Fibroblast of skin of back (primary cell): ENCODE measurements around the gene KTN1. TPM values are rescaled to one million over a fixed set of nuclear protein-coding genes. Genes with fewer than 3 reads are reported as not detected.
A peak's percentile ranks its signal among the peaks of the same experiment; 100 is the strongest.

ENCODE experiments used
- DNase-seq: peaks from one replicate; pipeline ENCODE4 v3.0.0-alpha.2; 2013
- polyA plus RNA-seq, 2 experiments: library from polyadenylated mRNA; unstranded; fragments of 120-200 nt; gene quantifications; one replicate each; pipeline ENCODE4 v1.2.1, GENCODE V29; 2013; ENCODE audit not compliant: insufficient read length in 2 of 2

KTN1 gene, protein sequence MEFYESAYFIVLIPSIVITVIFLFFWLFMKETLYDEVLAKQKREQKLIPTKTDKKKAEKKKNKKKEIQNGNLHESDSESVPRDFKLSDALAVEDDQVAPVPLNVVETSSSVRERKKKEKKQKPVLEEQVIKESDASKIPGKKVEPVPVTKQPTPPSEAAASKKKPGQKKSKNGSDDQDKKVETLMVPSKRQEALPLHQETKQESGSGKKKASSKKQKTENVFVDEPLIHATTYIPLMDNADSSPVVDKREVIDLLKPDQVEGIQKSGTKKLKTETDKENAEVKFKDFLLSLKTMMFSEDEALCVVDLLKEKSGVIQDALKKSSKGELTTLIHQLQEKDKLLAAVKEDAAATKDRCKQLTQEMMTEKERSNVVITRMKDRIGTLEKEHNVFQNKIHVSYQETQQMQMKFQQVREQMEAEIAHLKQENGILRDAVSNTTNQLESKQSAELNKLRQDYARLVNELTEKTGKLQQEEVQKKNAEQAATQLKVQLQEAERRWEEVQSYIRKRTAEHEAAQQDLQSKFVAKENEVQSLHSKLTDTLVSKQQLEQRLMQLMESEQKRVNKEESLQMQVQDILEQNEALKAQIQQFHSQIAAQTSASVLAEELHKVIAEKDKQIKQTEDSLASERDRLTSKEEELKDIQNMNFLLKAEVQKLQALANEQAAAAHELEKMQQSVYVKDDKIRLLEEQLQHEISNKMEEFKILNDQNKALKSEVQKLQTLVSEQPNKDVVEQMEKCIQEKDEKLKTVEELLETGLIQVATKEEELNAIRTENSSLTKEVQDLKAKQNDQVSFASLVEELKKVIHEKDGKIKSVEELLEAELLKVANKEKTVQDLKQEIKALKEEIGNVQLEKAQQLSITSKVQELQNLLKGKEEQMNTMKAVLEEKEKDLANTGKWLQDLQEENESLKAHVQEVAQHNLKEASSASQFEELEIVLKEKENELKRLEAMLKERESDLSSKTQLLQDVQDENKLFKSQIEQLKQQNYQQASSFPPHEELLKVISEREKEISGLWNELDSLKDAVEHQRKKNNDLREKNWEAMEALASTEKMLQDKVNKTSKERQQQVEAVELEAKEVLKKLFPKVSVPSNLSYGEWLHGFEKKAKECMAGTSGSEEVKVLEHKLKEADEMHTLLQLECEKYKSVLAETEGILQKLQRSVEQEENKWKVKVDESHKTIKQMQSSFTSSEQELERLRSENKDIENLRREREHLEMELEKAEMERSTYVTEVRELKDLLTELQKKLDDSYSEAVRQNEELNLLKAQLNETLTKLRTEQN (N-terminal part only)
- 138 TPM for polyA plus RNA-seq (2013, experiment 1 of 2; ENCODE audit: insufficient read length)
- polyA plus RNA-seq (2013, experiment 2 of 2; ENCODE audit: insufficient read length) = 135 TPM

DNA sequence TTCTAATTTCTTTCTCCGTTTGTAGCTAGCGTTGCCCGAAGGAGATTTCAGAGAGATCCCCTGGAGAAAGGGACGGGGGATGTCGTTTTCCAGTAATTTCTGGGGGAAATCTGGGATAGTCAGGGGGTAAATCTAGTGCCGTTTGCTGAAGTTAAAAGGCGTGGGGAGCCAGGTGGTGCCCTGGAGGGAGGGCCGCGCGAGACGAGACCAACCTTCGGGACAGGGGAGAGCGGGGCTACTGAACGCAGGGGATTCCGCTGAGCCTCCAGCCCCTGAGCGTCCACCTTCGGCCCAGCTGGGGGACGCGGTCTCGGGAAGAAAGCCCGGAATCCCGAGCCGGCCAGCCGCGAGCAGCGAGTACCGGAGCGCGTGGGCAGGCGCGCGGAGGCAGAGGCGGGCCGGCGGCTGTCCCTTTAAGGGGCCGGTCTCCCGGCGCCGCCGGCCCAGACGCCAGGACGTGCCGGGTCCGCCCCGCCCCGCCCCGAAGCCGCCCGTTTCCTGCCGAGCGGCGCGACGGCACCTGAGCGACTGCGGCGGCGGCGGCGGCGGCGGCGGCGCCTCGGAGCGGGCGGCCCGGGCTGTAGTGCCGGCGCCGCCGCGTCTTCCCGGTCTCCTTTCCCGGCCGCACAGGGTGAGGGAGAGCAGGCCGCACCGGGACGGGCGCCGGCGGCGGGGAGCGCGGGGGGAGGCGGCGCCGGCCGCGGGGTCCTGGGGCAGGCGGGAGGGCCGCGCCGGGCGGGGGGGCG lies at the start of gene KTN1:
KTN1 (plus strand) TSS at position 484 of the 746 bp plus-strand sequence. CDS start 31,842 bp downstream, outside the sequence.
- peak; percentile 85 for DNase-seq

DNA sequence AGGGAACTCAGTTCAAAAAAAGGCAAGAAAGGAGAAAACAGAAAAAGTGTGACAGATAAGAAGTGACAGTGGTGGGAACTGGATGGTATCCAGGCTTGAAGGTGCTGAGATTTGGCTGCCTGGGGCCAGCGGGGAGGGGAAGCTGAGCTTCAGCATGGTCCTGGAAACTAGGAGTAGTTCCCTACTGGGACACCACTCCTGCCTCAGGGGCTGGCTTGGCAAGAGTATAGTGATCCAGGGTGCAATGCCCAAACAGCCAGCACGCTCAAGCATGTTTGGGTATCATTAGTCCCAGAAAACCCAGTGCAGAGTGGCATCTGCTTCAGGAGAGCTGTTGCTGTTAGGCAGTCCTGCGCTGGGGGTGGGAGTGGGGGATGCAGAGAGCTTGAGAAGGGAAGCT lies 49.5 kb upstream of the KTN1 start:
- DNase-seq = no peak

DNA sequence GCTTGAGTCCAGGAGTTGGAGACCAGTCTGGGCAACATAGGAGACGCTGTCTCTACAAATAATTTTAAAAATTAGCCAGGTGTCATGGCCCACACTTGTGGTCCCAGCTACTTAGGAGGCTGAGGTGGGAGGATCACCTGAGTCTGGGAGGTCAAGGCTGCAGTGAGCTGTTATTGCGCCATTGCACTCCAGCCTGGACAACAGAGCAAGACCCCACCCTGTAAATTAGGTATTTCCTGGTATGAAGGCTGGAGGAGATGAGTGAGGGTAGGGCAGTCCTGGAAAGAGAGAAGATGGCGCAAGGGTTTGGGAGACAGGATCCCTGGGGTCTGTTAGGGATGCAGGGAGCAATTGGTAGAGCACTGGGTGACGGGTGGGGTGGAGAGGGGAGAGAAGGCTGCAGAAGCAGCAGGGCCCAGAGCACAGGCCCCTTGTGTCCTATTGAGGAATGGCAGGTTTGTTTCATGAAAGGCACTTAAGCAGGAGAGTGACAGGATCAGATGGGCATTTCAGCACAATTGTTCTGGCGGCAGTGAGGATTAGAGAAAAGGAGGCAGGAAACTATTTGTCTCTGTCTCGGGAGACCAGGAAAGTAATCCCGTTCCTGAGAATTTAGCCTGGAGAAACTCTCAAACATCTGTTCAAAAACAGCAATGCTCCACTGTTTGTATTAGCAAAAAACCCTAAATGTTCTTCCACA lies 47.2 kb upstream of the KTN1 start:
- no peak for DNase-seq

DNA sequence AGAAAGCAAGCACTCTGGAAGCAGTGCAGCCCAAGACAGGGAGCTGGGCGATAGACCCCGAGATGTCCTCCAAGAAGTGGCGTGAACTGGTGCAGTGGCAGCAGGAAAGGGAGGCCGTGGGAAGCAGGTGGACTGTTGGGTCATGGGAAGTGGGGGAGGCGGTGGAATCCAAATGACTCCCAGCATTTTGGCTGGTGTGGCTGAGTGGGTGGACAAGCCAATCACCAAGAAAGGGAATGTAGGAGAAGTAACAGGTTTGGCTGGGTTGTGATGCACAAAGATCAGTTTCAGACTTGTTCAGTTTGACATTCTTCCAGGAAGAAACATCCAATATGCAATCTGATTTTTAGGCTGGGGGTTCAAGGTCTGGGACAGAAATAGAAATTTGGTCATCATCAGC lies 46.0 kb upstream of the KTN1 start:
- DNase-seq = no peak

DNA sequence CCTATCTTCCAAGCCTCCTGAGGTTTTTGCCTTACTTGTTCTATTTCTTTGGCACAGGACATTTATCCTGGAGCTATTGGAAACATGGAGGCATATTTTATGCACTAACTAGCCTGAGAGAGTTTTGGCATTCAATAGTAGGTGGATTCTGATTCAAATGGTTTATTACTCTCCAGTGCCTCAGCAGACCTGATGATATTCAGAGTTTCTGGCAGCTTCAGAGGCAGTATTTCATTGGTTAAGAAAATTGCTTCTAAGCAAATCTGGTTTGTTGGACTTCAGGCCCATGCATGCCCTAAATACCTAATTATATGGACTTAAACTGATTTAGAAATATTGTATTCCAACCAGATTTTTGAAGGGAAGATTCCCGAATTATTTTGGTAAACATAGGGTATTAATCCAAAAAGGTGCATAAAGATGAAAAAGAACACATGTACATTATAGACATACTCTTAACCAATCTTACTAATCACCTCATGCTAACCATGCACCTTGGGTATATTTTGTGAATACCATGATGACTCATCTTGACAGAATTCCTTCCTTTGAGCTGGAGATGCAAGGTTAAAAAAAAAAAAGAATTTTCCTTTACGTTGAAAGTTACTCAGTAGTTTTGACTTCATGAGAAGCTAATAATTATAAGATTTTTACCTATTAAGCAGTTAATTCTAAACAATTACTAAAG lies 44.3 kb upstream of the KTN1 start:
- DNase-seq = no peak

DNA sequence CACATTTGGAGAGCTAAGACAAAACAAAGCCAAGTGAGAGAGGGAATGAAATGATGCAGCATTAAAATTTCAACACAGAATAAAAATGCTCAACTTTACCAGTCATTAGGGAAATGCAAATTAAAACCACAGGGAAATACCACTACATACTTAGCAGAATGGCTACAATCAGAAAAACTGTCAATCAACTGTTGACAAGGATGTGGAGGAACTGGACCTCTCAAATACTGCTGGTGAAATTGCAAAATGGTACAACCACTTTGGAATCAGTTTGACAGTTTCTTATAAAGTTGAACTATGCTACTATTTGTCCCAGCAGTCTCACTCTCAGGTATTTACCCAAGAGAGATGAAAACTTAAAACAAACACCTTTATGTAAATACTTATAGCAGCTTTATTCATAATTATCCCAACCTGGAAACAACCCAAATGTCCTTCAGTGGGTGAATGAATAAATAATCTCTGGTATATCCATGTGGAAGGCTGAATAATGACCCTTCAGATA lies 43.8 kb upstream of the KTN1 start:
- DNase-seq = no peak

DNA sequence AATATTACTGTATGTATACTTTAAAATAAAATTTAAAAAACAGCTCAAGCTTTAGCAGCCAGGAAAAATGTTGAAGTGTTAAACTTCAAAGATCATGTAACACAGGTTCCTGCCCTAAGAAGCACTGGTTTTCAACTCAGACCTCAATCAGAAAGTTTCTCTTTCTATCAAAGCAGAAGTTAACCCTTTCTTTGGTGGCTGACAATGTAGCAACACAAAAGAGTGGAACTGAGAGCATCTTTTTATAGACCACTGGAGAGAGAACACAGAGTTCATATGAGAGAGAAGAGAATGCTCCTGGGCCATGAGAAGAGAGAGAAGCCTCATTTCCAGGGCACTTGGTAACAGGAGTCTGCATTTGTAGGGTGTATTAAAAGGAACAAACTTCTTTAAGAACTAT lies 42.2 kb upstream of the KTN1 start:
- DNase-seq = no peak

DNA sequence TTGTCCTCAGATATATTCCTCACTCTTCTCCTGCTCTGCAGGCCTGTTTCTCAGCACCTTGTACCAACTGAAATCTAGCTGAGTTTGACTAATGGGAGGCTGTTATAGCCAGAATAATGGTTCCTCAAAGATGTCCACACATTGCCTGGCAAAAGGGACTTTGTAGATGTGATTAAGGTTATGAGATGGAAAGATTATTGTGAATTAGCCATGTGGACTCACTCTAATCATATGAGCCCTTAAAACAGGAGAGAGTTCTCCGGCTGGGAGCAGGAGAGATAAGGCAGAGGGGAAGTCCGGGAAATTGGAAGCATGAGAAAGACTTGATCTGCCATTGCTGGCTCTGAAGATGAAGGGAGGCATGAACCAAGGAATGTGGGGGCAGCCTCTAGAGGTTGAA lies 40.0 kb upstream of the KTN1 start:
- DNase-seq = no peak

DNA sequence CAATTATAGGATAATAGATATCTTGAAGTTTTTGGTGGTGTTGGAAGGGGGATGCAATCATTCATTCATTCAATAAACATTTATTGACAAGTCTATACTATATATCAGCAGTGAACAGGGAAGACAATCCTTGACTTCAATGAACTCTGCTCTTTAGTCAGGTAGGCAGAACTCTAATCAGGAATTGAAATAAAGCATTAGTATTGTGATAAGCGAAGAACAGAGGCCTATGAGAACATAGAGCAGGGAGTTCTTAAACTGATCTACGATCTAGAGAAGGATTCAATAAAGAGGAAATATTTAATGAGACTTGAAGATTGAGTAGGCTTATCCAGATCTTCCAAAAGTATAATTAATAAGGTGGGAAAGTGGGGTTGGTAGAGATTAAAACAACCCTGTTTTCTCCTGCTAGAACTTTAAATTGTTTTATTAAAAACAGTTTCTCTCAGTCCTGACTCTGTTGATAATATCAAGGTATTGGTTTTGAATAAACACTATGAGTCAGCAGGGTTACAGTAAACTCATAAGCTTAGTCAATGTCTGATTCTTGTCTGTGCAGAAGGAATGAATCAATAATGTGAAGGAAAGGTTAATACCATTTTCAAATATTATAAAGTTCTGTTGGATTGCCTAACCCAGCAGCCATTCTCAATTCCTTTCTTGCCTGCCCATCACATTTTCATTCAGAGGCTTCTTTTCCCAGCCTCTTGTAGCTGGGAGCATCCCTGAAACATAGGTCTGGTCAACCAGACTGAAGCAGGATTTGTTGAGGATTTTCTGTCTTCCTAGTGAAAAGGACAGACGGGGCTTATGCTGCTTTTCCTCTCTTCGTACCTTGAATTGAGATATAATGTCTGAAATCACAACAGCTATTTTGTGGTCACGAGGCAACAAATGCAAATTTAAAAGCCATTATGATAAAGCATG lies 38.9 kb upstream of the KTN1 start:
- no peak for DNase-seq

DNA sequence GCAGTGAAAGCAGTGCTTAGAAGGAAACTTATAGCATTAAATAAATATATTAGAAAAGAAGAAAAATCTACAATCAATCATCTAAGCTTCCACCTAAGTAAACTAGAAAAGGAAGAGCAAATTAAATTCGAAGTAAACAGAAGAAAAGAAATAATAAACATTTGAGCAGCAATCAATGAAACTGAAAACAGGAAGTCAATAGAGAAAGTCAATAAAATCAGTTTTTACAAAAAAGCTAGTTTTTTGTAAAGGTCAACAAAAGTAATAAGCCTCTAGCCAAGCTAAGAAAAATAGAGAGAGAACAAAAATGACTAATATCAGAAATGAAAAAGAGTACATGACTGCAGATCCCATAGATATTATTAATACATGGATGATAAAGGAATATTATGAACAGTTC lies 34.2 kb upstream of the KTN1 start:
- DNase-seq = no peak

DNA sequence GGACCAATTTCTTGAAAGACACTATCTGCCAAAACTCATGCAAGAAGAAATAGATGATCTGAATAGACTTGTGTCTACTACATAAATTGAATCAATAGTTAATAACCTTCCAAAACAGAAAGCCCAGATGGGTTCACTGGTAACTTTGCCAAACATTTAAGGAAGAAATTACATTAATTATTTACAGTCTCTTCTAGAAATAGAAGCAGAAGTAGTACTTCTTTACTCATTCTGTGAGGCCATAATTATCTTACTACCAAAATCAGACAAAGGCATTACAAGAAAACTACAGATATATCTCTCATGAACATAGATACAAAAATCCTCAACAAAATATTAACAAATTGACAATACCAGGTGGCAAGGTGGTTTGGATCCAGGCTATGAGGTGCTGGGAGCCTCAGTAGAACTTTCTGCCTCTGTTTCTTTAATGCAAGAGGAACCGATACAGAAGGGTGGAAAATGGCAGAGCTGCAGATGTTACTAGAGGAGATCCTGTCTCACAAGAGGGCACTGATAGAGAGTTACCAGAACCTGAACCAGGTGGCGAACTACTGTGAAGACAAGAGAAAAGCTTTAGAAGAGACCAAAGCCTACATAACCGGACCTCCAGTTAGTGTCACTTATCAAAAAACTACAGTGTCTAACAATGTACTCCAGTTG lies 33.7 kb upstream of the KTN1 start:
- no peak for DNase-seq

DNA sequence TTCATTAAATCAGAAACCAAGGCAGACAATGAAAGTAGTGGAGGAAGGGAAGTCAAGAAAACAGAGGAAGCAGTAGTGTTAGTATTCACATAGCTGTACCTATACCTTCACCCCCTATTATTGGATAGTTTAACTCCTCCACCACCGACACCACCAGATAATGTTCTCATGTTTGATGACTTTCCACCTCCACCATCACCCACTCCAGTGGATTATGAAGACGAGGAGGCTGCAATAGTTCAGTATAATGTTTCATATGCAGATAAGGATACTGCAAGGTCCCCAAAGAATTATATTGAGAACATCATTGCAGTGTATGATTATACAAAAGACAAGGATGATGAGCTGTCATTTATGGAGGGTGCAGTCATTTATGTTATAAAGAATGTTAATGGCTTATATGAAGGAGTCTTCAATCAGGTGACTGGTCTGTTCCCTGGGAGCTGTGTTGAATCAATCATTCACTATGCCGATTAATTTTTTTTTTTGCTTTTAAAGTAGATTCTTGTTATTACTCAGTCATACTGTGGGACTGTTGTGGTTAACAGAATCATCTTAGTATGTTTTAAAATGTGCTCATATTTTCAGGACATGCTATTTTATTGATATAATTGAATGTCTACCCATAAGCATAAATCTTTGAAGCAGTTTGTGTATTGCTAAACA lies 32.2 kb upstream of the KTN1 start:
- DNase-seq = no peak

DNA sequence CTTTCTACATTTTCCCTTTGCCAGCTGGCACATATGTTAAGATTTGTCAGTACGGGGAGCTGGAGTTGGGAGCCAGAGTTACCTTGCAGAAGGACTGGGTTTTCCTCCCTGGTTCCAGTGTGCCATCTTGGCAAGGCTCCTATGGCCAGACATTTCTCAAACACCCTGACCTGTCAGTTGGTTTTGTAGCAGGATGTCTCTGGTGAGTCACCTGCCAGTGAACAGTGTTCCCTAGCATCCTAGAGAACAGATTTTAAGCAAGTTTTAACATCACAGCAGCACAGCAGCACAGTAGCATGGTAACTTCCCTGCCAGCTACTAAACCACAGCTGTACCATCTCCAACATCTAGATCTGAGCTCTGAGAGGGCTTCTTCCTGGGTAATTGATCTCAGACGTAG lies 26.2 kb upstream of the KTN1 start:
- DNase-seq = no peak

DNA sequence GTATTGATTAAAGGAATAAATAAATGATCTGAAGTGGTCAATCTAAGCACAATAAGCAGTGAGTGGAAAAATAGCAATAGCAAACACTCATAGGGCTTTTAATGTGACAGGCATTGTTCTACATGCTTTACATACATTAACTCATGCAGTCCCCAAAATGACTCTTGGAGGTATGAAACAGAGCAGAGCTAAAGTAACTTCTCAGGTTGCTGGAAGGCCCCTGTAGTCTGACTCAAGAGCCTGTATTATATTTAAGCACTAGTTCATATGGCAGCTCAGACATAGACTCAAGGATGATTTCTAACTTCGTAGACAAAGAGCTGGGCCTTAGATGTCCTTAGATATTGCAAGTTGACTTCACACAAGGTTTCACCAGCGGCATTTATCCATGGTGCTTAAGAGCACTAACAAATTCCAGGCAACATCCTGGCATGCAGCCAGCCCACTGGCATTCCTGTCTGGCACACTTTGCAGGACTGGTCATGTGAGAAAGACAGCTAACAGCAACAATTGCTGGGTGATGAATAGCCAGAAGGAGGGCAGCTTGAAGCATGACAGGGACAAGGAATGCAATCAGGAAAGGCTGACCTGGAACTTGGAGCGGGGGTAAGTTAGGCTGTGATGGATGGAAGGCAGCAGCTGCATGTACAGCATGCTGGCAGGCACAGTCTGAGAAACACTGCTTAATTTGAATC lies 22.9 kb upstream of the KTN1 start:
- peak; percentile 93 for DNase-seq

DNA sequence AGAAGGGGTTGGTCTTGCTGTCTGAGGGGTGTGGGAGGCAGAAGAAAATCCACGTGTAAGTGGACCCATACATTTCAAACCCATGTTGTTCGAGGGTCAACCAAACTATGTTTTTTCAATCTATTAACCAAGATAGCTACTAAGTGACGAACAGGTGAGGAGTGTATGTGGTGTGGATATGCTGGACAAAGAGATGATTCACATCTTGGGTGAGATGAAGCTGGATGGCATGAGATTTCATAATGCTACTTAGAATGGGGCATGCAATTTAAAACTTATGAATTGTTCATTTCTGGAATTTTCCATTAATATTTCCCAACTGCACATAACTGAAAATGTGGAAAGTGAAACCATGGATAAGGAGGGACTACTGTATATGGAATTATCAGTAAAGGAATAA lies 17.9 kb upstream of the KTN1 start:
- DNase-seq = no peak

DNA sequence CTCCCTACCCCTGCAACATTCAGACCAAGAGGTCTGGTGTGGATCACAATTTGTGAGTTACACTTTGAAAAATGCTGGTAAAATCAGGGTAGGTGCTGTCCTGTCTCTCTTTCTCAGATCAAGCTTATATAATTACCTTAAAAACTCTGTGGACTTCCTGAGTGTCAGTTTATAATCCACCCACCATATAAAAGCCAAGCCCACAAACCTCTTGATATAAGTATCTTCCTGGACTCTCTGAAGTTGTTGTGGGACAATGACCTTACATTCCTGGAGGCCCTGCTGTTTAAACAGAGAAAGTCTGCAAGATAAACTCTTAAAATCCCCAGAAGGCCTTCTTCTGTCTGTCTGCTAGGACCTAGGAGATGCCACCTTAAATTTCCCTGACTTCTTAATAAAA lies 11.4 kb upstream of the KTN1 start:
- DNase-seq = no peak

DNA sequence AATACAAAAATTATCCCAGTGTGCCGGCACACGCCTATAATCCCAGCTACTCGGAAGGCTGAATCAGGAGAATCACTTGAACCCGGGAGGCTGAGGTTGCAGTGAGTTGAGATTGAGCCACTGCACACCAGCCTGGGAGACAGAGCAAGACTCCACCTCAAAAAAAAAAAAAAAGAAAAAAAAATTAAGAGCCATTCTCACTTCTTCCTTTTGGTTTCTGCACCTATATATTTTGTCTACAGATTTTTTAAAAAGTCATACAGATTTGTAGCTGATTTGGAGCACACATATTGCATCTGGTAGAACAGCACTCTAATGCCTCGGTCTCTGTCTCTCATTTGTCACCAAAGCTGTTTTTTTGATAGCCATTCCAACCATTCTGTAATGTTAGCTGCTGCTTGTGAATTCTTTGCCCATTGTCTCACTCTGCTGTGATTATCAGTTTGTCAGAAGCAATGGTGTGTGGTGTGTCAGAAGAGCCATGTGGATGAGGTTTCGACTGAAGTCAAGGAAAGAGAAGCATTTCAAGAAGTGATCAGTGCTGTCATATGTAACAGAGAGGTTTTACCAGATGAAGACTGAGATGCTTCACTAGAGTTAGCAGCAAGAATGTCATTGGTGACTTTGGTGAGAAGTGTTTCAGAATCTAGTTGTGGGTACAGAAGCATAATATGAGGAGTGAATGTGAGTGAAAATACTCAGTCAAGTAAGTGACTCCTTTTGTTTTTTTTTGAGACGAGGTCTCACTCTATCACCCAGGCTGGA lies 8.7 kb upstream of the KTN1 start:
- DNase-seq = no peak
